Activated gamma-delta T cell treated with Interleukin-2 at 50 U/mL for 16 hours (primary cell): Measurements from ENCODE around the gene ACOXL.

ENCODE experiments used
- DNase-seq: peaks from one replicate; pipeline ENCODE4 v3.0.0-alpha.2; 2020

ACOXL gene

DNA sequence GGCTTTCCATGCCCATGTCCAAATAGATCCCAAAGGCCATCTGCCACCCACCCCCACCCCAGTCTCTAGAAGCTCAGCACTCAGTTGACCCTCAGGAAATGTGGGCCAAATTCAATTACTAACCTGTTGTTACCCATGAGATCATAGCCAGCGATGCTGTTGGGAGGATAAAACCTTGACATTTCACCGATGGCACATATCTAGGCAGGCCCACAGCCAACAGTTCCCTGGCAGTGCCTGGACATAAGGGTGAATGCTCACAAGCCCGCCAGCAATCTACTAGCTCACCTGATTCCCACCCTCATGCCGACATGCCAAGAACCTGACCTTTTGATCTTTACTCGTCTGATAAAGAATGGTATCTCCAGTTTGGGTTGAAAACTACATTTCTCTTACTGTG is 11.8 kb upstream of the ACOXL start:
- no peak for DNase-seq

DNA sequence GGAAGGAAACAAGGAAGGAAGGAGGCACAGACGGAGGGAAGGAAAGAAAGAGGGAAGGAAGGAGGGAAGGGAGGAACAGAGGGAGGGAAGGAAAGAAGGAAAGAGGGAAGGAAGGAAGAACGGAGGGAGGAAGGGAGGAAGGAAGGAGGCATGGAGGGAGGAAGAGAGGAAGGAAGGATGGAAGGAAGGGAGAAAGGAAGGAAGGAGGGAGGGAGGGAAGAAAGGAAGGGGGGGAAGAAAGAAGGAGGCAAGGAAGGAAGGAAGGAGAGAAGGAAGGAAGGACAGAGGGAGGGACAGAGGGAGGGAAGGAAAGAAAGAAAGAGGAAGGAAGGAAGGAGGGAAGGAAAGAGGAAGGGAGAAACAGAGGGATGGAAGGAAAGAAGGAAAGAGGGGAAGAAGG is 7.6 kb upstream of the ACOXL start:
- no peak for DNase-seq

DNA sequence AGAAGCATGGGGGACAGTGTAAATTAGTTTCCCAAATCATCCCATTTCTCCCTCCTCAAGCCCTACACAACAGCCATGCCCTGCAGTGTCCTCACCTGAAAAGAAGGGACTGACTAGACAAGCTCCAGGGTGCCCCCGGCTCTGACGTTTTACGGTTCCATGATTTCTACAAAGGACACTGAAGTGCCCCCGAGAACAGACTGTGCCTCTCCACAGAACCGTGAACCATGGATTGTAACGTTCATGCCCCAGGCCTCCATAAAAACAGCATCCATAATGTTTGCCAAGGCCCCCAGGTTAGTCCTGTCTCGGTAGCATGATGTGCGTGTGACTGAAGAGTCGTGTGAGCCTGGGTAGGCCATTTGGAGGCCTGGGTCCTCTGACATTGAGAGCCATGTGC is 7.0 kb upstream of the ACOXL start:
- no peak for DNase-seq

DNA sequence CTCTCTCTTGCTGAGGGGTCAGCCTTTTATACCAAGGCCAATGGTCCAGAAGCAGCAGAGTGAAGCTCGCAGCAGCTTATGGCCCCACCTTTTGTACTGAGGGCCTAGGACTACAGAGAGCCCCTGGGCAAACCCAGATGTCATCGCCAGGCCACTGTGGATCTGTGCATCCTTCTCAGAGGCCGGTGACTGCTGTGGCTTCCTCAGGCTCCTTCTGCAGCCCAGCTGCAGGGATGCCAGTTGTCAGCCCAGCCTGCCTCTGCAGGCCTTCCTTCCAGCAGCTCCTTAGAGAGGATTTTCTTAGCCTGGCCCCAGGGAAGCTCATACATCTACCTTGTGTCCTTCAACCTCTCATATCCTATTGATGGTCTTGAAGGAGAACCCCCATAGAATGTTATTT is 6.5 kb upstream of the ACOXL start:
- no peak for DNase-seq

DNA sequence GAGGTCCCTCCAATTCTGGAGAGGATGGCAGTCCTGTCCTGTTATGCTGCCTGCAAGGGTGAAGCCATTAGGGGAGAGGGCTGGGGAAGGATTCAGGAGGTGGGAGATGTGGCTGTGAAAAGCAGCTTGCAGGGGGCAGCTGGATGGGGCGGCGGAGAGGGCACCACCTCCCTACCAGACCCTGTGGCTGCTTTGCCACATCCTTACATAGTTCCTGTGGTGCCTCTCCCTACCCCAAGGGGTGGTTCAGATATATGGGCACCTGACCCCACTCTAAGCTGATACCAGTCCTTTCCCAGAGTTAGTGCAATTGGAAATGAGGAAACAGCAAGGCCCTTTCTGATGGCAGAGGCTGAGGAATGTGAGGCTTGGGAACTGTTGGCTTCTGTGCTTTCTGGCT is 6.1 kb upstream of the ACOXL start:
- no peak for DNase-seq

DNA sequence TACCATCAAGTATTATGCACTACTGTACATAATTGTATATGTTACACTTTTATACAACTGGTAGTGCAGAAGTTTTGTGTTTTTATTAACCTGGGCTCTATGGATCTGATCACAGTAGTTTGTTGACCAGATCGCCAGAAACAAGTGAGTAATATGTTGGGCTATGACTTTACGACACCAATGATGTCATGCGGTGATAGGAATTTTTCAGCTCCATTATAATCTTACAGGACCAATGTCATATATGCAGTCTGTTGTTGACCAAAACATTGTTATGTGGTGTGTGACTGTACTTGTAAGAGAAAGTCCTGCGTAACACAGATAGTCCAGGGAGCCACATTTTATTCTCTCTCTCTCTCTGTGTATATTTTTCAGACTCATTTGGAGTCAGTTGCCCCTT is 4.5 kb upstream of the ACOXL start:
- DNase-seq: no peak

DNA sequence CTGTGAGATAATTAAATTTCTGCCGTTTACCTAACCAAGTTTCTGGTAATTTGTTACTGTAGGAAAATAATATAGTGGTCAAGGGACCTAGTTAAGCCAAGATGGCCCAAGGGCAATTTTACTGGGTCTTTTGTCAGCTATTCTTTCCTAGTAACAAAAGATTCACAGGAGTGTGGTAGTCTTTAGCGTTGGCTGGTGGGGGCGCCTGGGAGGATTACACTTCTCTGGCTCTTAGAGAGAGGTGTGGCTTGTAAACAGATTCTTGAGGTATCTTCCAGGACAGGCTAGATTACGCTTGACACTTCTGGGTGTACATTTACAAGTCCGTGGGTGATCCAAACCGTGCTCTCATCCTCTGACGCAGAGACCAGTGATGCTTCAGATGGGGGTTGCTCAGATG is 3.3 kb upstream of the ACOXL start:
- no peak for DNase-seq

DNA sequence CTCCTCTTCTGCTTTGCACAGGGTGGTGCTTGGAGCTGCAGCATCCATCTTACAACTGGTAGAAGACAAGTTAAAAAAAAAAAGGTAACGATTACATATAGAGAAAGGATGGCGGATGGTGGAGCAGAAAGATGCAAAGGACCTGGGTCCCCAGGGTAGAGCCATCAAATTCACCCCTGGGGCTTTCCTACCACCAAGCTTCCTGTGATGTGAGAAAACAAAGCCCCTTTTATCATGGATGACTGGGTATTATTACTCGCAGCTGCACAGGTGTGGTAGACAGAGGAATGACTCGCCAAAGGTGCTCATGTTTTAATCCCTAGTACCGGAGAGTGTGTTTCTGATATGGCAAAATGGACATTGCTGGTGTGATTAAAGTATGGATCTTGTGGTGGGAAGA is 1.3 kb upstream of the ACOXL start:
- DNase-seq: no peak

DNA sequence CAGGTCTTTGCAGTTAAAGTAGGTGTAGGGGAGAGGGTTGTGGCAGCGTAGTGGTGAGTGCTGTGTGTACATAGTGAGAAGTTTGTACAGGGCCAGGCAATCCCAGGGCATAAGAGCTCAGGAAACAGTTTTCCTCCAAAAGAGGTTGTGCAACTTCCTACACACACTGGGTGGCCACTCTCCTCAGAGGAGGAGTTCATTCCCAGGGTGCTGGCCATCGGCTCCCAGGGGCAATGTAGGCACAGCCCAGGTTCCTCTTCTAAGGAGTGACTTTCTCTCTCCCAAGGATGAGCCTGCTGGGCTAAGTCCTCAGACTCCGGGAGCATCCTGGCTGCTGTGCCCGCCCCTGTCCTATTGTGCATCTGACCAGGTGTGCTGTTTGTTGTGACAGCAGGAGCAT is 3.0 kb downstream of the ACOXL start:
- DNase-seq: no peak

DNA sequence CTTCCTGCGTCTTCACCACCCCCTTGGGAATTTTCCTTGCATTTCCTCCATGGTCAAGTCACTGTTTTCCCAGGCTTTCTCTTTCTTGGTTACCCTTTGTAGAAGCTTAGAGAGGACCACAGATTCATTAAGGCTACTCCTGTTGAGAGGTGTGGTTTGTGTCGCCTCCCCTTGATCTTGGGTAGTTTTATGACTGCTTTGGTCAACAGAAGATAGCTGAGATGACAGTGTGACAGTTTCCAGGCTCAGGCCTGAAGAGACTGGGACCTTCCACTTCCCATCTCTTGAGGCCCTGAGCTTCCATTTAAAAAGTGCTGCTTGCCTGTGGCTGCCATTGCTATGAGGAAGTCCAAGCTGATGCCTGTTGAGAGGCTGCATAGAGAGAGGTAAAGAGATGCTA is 5.4 kb downstream of the ACOXL start:
- DNase-seq: no peak

DNA sequence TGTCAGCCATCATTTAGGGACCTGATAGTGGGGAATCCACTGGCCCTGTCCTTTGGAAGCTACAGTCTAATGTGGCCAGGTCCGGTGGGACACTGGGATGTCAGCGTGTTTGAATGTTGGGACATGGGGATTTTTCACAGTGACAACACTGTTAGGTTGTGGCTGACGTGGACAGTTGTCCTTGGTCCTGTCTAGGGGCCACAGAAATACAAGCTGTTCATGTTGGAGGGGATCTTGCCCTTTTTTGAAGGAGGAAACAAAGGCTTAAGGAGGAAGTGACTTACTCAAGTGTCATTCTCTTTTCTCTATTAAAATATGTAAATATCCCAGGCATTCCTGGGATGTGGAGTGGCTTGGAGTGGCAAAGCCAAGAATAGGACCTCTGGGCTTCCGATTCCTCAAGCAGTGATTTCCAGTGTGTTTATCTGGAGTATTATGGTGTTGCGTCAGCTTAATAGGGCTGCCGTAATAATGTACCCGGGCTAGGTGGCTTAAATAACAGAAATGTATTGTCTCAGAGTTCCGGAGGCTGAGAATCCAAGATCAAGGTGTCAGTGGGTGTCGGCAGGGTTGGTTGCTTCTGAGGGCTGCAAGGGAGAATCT is 8.5 kb downstream of the ACOXL start:
- no peak for DNase-seq

DNA sequence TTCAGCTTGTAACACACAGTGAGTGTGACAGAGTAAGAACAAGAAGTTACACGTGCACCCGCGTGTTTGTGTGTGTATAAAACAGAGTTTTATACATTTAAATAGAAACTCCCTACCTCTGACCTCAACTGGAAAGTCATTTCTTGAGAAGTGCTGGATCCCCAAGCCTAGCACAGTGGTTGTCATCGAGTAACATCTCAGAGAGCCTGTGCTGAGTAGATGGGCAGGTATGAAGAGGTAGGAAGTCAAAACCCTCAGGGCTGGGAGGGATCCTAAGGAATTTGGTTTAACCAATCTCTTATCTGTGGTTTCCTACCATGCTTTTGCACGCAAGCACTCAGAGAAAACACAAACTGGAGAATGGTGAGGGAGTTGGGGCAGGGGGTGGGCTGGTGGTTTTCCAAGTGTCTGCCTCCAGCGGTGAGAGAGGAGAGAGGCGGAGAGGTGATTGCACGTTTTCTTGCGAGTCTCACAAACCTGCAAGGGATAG is 9.2 kb downstream of the ACOXL start:
- DNase-seq: no peak

DNA sequence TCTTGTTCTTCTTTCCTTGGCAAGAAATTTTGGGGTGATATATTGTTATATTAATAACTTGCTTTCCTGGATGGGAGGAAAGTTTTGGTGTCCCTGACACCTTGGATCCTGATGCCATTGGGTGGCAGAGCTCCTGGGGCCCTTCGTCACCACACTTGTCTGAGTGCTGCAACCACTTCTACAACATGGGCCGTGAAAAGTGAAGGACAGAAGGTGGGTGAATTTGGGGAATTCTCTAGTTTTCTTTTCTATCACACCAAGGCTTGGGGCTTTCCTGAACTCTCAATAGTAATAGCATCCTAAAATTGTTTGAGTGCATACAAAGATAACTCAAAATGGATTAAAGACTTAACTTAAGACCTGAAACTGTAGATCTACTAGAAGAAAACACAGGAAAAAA is 10.0 kb downstream of the ACOXL start:
- no peak for DNase-seq

DNA sequence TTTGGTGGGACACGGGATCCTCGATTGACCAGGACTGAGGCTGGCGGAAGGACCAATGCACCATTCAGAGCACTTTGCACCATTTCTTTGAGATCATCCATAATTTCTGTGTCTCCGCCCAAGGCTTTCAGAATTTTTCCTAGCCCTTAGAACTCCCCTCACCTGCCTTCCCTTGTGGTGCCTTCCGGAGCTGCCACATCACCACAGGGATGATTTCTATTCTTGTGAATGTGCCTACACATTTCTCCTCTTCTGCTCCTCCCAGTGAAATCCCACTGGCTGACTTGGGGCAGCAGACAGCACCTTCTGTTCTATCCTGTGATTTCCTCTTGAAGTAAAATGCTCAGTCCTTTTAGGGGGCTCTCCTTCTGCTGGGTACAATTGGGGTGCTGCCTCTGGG is 11.2 kb downstream of the ACOXL start:
- DNase-seq: no peak

DNA sequence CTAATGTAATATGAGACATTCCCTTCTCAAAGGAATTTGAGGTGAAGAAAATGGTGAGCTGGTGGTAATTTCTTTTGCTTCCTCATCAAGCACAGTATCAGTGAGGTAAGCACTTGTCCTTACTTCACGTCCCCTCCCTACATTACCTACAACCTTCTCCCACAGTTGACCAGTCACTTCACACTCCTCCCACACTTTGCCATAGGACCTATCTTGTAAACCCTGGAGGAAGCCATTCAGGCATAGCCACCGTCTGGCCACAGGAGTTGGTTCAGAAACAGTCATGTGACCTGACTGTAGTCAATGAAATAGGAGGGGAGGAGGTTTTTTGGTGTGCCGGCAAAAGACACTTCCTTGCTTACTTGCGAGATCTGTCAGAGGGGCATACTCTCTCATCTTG is 12.1 kb downstream of the ACOXL start:
- DNase-seq: no peak

DNA sequence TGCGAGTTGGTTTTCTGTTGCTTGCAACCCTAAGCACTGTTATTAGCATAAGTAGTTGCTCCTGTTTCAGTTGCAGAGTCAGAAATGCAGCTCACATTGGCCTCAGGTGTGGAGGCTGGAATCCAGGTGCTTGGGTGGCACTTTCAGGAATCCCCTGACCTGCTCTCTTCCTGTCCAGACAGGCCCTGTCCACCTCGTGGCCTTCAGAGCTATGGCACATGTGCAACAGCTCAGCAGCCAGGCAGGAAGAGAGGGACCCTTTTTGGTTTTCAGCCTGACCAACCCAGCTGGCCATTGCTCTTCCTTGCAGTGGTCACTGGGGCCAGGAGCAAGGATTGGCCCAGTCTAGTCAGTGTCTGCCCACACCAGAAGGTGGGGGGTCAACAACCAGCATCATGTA is 12.7 kb downstream of the ACOXL start:
- no peak for DNase-seq

DNA sequence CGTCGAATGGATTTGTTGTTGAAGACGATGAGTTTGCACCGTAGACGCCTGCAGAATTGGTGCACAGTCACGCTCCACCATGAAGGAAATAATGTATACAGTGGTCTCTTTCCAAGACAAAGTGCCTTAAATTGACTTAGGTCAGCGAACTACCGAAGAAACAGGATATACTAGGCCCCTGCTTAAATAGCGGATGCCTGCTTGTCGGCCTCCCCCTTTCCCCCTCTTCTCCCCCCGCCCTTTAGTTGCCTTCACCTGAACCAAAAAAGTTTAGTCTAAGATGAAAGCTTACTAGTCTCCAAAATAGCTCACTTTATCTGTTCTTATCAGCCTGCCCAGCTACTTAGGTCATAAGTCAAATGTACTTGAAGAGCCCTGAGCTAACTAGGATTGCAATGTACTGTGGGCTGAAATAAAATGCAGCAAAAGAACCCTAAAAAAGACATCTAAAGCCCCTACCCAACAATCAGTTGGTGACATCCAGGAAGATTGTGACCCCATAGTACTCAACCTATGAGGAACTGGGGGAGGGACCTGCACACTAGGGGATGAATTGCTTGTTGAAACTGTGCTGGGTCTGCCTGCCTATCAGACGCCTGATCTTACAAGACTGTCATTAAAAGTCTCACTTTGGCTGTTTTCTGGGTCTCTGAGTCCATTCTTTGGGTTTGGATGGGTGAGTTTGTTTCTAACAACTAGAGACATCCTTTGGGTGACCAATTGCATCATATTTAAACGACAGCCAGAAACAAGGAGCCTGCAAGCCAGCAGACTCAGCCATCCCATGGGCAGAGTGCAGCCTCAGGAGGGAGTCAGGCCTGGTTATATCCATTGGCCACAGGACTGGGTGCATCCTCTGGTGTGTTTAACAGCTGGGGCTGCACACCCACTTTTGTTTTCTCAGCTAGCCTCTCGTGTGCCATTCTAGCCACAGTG is 14.5 kb downstream of the ACOXL start:
- DNase-seq: no peak

DNA sequence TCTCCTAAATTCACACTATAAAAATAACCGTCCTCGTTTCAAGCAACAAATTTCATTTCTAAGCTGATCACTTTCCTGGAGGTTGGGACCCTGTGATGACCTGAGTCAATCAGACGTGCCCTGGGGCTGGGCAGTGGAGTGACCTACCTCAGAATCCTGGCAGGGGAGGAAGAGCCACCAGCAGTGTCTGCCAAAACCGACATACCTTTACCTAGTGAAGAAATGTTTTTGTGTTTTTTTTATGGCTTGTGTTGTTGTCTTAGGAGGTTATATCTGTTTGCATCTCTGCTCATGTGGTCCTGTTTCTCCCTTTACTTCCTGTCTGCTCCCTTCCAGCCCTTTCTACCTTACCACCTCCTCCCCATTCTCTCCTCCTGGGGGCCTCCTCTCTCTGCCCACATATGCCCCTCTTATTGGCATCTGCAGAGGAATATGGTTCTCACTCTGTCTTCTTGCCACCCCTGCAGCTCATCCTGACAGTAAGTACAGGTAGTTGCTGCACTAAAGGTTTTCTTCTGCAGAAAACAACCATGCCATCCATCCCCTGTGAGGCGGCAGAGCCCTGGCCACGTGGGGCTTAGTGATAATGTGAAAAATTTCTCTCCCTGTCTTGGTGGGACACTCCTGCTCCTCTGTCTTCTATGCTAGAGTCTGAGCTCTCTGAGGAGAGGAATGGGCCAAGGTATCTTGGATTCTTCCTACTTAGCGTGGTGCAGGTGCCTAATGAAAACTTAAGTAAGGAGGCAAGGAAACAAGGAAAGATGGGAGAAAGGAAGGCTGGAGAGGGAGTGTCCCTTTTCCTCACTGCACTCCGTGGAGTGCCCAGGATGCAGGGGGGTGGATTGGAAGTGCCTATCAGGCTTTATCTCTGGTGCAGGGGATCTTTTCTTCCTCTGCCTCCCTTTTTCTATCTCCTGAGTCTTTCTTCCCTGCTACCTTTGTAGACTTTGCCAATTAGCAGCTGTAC is 15.4 kb downstream of the ACOXL start:
- no peak for DNase-seq

DNA sequence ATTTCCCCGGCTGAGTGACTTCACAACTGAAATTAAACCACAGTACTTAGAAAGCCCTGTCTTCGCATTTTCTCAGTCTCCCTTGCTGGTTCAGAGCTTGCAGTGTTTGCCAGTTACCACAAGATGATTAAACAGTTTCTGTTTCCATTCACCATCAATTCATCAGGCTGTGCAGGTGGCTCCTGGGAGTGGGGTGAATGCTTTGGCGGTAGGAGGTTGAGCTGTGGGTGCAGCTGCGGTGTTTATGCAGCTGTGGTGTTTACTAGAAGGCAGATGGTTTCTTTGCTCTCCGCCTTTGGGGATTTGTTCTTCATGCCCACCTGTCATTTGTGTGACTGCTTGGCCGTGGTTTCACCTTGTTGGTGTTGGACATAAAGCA is 16.1 kb downstream of the ACOXL start:
- peak; percentile 34 for DNase-seq

DNA sequence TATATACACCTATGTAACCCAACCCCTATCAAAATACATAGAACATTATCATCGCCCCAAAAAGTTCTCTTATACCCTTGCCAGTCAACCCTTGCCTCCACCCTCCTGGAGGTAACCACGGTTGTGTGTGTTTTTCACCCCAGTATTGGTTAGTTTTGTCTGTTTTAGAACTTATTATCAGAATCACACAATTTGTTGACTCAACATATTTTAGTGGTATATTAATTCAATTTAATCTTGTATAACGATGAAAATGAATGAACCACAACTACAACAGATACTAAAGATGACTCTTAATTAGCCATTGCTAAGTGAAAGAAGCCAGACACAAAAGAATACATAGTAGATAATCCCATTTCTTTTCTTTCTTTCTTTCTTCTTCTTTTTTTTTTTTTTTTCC is 19.3 kb downstream of the ACOXL start:
- no peak for DNase-seq

DNA sequence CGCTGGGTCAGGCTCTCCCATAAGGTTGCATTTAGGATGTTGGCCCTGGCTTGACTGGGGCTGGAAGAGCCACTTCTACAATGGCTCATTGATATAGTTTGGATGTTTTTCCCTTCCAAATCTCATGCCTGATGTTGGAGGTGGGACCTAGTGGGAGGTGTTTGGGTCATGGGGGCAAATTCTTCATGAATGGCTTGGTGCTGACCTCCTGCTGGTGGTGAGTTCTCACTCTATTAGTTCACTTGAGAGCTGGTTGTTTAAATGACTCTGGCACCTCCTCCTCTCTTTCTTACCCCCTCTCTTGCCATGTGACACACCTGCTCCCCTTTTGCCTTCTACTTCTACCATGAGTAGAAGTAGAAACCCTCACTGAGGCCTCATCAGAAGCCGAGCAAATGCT is 20.5 kb downstream of the ACOXL start:
- no peak for DNase-seq

DNA sequence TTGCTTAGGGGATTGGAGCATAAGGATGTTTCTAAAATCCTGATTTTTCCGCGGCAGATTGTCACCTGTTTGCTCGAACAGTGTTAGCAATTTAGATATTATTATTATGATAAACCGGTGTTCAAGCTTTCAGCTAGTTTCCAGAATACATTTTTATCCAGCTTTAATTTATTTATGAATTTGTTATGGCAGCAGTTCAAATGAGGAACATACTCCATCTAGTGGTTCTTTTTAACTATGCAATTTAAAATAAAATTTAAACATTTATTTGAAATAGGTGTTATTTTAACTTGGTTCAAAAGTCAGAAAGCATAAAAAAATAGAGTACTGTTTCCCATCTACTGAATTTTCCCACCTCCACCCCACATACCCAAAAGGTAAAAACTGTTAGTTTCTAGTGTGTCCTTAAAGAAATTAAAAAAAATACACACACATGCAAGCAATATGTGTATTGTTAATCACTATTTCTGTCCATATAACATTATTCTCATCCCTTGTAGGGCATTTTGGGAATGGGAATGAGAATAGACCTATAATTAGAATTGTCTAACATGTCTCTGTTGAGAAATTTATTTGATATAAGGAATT is 23.2 kb downstream of the ACOXL start:
- no peak for DNase-seq

DNA sequence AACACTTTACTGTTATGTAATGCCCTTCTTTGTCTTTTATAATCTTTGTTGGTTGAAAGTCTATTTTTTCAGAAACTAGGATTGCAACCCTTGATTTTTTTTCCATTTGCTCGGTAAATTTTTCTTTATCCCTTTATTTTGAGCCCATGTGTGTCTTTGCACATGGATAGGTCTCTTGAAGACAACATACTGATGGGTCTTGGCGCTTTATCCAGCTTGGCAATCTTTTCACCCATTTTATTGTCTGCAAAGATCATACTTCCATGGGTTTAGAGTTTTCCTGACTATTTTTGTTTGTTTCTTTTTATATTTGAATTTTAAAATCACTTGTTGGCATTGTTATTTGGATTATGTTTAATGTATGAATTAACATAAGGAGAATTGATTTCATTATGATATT is 27.0 kb downstream of the ACOXL start:
- DNase-seq: no peak
